ENCODE data around the gene COL4A2. TPM values are rescaled to one million over a fixed set of nuclear protein-coding genes. Genes with fewer than 3 reads are reported as not detected.

The COL4A2 gene
- polyA plus RNA-seq, 1 donor, result 443 TPM

- DNase-seq (ENCODE audit: low read depth), result no peak
Observed at GRCh38 chr13:110272227-110272626, 34.9 kb upstream of the COL4A2 start.

GRCh38 chr13:110272651-110273050 lies 34.4 kb upstream of the COL4A2 start:
- DNase-seq (ENCODE audit: low read depth), result no peak

- no peak for DNase-seq (ENCODE audit: low read depth)
Observed at GRCh38 chr13:110273254-110273653, 33.8 kb upstream of the COL4A2 start.

GRCh38 chr13:110274687-110275086 lies 32.4 kb upstream of the COL4A2 start:
- DNase-seq (ENCODE audit: low read depth), result no peak

- peak; percentile 71 for DNase-seq (ENCODE audit: low read depth)
Observed at GRCh38 chr13:110275931-110276552, 31.0 kb upstream of the COL4A2 start.

GRCh38 chr13:110276553-110276950 lies 30.5 kb upstream of the COL4A2 start:
- no peak for DNase-seq (ENCODE audit: low read depth)

- DNase-seq (ENCODE audit: low read depth), result no peak
Observed at GRCh38 chr13:110277357-110277975, 29.6 kb upstream of the COL4A2 start.

- no peak for DNase-seq (ENCODE audit: low read depth)
Observed at GRCh38 chr13:110278859-110279258, 28.2 kb upstream of the COL4A2 start.

GRCh38 chr13:110279684-110280083 lies 27.4 kb upstream of the COL4A2 start:
- DNase-seq (ENCODE audit: low read depth), result no peak

- no peak for DNase-seq (ENCODE audit: low read depth)
Observed at GRCh38 chr13:110280231-110280813, 26.8 kb upstream of the COL4A2 start.

GRCh38 chr13:110280985-110281688 lies 25.9 kb upstream of the COL4A2 start:
- DNase-seq (ENCODE audit: low read depth), result peak; percentile 84

GRCh38 chr13:110281736-110282135 lies 25.3 kb upstream of the COL4A2 start:
- DNase-seq (ENCODE audit: low read depth), result no peak

- DNase-seq (ENCODE audit: low read depth), result no peak
Observed at GRCh38 chr13:110282316-110282841, 24.7 kb upstream of the COL4A2 start.

- DNase-seq (ENCODE audit: low read depth), result no peak
Observed at GRCh38 chr13:110283736-110284517, 23.2 kb upstream of the COL4A2 start.

GRCh38 chr13:110284779-110285484 lies 22.2 kb upstream of the COL4A2 start:
- DNase-seq (ENCODE audit: low read depth), result no peak

- no peak for DNase-seq (ENCODE audit: low read depth)
Observed at GRCh38 chr13:110285991-110286832, 20.9 kb upstream of the COL4A2 start.

GRCh38 chr13:110286833-110287819 lies 20.0 kb upstream of the COL4A2 start:
- no peak for DNase-seq (ENCODE audit: low read depth)

GRCh38 chr13:110289174-110289573 lies 17.9 kb upstream of the COL4A2 start:
- no peak for DNase-seq (ENCODE audit: low read depth)

GRCh38 chr13:110289661-110290060 lies 17.4 kb upstream of the COL4A2 start:
- DNase-seq (ENCODE audit: low read depth), result no peak
